Activated effector memory CD4-positive, alpha-beta T cell treated with Interleukin-2 at 50 U/mL for 16 hours (primary cell): ENCODE measurements around the gene ARHGAP25.

Experiments used
- DNase-seq: peaks from one replicate; pipeline ENCODE4 v3.0.0-alpha.2; 2020

The ARHGAP25 gene, protein sequence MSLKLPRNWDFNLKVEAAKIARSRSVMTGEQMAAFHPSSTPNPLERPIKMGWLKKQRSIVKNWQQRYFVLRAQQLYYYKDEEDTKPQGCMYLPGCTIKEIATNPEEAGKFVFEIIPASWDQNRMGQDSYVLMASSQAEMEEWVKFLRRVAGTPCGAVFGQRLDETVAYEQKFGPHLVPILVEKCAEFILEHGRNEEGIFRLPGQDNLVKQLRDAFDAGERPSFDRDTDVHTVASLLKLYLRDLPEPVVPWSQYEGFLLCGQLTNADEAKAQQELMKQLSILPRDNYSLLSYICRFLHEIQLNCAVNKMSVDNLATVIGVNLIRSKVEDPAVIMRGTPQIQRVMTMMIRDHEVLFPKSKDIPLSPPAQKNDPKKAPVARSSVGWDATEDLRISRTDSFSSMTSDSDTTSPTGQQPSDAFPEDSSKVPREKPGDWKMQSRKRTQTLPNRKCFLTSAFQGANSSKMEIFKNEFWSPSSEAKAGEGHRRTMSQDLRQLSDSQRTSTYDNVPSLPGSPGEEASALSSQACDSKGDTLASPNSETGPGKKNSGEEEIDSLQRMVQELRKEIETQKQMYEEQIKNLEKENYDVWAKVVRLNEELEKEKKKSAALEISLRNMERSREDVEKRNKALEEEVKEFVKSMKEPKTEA

DNA sequence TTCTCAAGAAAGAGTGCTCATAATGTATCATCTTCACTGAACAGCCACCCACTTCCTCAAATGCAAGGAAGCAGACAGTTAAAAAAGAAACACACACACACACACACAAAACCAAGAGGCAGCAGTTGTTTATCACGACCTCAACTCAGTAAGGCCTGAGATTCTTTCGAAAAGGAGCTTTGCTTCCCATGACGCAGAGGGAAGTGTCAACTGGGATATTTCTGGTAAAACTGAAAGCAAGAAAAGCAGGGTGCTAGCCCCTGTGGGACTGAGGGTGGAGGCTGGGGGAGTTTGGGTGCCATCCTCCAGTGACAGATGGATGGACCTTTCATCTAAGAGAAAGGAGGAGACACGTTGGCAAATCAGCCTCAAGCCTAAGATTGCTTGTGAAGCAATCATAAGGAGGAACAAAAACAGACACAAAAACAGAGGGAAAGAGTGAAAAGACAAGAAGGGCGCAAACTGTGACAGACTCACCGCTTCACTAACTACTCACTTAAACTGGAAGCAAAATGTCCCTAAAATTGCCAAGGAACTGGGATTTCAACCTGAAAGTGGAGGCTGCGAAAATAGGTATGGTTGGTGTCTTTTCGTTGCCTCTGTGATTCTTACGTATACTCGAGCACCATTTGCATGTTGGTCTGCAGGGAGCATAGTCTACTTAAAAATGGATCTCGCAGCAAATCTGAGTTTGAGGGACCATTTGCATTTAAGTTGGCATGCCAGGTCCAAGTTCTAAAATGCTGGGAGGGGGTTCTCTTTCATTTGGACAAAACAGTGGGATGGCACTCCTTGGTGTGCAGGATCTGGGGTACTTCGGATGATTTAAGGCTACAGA lies at the start of gene ARHGAP25:
Gene ARHGAP25, plus strand, starts transcription at position 124 of the 838 bp plus-strand sequence. Its CDS starts 389 bp downstream, at position 513.
- peak; percentile 34 for DNase-seq

DNA sequence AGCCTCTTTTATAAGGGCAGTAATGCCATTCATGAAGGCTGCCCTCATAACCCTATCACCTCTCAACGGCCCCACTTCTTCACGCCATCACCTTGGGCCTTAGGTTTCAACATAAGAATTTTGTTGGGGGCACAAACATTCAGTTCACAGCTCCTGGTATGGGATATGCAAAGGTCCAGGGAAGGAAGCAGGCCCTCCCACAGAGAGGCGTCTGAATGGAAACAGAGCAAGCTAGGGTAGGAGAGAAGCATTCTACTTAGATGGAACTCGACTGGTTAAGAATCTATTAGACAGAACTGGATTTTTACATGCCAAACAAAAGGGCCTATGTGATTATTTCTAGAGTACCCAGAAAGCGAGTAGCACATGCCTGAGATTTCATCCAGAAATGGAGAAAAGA lies 48.4 kb upstream of the ARHGAP25 start:
- no peak for DNase-seq

DNA sequence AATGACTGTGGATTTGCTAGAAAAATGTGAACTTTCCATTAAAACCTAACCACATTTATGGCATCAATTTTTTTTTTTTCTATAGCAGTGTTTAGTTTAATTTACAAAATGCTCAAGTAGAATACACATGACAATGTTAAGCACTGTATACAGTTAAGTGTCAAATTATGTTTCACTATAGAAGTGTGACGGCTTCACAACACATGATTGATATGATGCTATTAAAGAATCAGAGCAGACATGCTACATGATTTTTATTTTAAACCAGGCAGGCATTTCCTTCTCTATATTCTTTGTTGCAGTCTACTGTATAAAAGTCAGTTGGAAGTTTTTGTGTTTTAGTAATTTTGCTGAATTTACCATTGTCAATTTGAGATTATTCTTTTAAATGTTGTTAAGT lies 47.6 kb upstream of the ARHGAP25 start:
- no peak for DNase-seq

DNA sequence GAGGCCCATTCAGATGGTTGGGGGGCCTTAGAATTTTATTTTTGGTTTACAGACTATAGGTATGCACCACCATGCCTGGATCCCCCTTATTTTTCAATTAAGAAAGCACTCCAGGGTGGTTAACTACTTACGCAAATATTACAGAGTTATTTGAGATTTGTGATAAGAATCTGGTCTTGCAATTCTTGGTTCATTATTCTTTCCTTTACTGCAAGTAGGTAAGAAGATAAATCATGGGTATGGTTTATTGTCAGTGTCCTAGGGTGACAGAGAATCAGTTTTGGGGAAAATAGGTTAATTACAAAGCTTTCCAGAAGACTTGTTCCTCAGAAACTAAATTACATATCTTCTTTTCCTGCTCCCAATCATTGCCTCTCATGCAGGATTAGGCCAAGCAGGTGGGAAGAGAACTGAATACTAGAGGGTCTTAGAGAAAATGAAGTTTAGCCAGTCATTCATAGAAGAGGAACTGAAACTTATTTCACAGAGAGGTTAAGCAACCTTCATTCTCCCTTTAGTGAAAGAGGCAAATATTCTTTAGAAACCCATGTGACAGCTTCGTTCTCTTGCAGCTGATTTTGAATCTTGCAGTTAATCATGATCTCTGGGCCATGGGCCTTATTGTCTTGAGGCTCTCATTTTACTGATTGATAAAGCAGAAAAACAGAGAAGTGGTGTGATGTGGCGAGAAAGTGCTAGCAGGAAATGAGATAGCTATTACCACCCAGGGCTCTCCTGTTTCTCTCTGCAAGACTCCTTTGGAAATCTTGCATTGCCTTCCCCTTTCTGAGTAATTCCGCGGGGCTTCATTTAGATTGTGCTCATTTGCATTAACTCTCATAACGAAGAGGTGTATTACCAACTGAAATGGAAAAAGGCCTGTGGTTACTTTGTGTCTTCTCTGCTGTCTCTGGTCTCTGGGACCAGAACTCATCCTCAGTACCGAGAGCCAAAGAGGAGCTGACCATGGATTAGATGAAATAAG lies 44.8 kb upstream of the ARHGAP25 start:
- no peak for DNase-seq

DNA sequence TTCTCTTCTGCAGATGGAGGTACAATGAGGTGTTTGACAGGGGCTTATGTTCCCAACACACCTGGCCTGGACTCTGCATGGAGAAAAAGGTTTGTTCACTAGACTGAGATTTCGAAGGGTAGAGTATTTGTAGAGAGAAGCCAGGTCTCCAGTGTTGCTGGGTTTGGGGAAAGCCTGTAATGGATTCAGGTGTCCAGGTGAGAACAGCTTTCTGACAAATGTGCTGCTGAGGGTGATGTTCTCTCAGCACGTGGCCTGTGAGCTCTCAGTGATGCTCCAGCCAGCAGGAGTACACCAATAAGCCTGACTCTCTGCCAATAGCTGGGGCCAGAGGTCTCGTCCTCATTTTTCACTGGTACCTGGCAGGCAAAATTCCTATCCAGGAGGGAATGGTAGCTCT lies 43.8 kb upstream of the ARHGAP25 start:
- no peak for DNase-seq

DNA sequence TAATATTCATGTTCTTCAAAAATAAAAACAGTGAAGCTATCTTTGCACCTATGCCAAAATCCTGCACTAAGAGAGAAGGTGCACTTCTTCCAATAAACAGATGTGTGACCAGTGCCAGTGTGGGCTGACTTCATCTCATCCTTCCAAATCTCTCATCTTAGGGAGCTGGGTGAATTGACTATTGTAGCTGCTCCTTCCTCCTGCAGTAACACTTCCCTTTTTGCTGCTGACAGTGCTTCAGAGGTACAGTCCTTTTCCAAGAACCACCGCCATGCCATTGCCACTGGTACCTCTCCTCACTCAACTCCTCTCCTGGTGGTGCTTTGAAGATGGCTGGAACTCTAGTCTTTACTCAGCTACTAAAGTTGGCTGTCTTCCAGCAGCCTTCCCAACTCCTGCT lies 42.1 kb upstream of the ARHGAP25 start:
- DNase-seq, result no peak

DNA sequence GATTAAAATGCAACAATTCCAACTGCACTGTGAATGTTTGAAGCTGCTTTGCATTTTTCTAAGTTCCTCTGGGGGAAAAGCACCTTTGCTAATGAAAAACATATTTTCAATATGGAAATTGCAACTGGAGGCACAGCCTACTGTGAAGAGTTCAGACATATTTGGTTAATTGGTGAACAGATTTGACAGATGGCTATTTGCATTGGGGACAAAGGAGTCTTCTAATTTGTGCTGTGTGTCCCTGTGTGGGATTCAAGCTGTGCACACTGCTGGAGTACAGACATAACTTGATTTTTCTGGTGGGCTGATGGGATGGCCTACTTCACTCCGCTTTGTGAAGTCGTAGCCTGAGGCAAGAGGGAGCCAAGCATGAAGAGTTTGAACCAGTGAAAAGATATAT lies 40.7 kb upstream of the ARHGAP25 start:
- no peak for DNase-seq

DNA sequence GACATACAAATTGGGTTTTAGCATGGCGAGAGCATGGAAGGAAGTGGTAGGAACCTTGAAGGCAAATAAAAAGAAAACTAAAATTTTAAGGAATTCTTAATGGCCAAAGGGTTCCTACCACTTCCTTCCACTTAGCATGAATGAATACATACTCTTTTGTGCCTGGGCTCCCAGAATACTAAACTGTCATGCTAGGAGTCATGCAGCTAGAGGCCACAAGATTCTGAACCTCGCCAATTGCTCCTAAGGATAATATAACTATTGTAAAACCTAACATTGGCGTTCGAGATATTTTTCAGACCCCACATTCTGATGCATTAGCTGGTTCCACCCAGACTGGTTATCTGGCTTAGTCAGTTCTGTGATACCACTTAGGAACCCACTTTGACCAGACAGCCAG lies 38.6 kb upstream of the ARHGAP25 start:
- DNase-seq, result no peak

DNA sequence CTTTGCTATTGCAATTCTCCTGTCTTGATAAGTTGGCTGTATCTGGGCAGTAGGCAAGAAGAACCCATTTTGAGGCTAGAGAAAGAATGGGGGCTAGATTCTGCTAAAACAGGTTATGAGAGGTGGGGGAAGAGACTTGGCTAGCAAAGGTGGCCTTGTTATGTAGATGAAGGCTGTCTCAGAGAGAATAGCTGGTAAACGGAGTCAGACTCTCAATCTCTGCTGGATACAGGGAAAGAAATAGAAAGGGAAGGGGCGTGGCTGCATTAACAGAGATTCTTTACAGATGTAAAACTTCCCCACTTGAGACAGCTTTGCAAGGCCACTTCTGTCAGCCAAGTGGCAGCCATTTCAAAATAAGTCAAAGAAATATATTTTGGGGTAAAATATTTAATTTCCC lies 38.1 kb upstream of the ARHGAP25 start:
- DNase-seq, result no peak

DNA sequence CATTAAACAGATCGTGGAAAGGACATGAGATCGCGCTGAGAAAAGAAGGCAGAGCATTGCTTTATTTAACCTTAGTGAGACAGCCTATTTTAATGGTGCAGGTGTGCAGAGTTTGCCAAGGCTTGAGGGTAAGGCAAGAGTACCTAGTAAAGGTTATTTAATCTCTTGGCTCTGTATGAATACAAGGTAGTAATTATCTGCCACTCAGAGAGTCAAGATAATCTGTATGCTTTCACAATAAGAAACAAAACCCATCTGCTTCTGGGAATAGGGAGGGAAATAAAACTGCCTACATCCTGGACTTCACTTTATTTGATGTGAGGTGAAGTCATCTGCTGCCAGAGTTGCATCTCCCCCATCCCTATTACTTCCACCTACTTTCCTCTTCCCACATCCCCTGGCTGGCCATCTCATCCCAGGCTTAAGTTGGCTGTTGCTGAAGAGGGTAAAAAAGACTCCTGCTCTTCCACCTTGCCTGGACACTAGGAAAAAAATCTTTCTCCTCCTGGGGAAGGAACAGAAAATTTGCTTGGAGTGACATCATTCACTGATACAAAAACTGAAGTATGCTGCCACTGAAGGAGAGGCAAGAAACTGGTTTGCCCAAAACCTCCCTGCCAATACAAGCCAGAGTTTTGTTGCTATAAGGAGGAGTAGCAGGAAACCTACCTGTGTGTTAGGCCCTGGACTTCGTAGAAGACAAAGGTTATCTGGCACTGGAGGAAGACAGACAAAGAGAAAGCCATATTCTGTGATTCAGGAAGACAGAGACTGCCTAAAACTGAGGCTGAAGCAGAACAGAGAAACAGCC lies 35.8 kb upstream of the ARHGAP25 start:
- no peak for DNase-seq

DNA sequence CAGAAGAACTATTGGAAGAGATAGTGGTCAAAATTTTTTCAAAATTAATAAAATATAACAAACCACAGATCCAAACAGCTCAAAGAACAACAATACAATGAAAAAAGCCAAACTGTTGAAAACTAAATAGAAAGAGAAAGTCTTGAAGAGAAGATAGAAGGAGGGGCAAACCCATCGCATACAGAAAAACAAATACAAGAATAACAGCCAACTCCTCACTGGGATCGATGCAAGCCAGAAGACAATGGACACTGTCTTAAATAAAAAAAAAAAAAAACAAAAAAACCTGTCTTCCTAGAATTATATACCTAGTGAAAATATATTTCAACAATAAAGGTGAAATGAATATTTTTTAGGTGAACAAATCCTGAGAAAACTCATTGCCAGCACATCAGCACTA lies 34.1 kb upstream of the ARHGAP25 start:
- no peak for DNase-seq

DNA sequence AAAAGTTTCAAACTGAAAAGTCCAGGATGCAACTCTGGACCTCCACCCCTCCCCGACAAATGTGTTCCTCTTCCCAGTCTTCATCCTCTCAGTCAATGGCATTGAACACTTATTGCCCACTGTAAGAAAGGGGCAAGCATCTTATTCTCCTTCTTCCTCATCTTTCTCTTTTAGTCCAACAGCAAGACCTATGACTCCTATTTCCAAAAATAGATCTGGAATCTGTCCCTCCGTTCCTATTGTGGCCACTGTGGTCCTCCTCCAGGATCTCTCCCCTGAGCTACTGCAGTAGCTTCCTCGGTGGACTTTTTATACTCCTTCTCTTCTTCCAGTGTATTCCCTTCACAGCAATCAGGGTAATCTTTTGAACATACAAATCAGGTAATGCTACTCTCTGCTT lies 28.0 kb upstream of the ARHGAP25 start:
- DNase-seq, result no peak

DNA sequence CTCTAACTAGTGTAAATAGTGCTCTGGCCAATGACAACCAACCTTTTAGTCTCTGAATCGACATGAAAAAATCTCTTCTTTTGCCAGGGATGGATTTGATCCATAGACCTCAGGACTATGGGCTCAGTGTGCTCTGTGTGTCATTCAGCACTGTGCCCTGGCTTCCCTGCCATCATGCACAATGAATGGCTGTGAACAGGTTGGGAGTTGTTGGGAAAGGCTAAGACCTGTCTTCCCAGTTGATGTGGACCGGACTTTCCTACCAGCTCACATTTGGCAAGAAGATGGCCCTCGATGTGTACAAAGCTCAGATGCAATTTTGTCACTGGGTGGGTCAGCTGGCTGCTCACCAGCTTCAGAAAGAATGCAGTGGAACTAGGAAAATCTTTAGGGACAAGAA lies 26.0 kb upstream of the ARHGAP25 start:
- no peak for DNase-seq

DNA sequence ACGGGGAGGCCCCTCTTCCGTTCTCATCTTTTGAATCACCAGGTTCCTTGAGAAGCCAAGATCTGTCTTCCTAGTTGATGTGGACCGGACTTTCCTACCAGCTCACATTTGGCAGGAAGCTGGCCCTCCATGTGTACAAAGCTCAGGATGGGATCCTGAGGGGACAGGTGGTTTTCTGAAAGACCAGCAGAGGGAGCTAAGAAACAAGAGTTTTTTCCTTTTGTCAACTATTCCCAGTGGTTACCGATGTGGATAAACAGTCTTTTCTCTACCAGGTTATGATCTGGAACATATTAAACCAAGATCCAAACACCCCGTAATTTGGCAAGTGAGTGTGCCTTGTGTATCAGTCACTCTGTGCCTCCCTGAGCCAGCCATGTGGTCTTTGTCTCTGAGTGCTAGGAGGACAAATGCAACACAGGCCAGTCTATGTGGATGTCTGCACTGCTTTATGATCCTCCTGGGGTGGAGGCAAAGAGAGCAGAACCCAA lies 25.1 kb upstream of the ARHGAP25 start:
- DNase-seq, result no peak

DNA sequence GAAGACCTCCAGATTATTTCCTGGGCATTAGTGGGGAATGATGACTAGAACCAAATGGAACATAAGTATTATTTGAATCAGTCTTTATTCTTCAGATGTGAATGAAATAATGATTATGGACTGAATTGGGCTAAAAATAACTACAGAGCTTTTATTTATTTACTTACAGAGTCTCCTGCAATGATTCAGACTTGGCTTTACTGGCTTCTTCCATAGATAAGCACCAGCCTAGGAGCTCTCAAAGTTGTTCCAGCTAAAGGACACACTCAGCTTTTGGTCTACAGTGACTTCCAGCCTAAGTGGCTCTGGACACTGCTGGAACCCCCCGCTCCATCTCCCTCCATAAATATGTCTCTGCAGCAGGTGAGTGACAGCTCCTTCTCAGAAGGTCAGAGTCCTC lies 24.3 kb upstream of the ARHGAP25 start:
- DNase-seq, result no peak

DNA sequence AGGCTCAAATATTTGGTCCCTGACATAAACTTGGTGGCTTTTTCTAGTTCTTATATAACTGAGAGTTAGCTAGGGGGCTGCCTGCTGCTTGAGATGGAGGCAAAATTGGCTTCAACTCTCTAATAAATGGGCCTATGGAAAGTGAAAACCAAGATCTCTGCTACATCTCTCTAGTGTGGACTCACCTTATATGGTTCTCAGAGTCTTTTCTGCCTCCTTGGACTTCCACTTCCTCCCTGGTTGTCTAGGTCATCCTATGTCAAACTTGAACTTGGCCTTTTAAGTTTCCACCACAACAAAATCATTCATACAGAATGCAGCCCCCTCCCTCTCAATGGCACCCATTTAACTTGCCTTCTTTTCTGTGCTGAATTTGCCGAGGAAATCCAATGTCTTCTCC lies 23.9 kb upstream of the ARHGAP25 start:
- DNase-seq, result no peak

DNA sequence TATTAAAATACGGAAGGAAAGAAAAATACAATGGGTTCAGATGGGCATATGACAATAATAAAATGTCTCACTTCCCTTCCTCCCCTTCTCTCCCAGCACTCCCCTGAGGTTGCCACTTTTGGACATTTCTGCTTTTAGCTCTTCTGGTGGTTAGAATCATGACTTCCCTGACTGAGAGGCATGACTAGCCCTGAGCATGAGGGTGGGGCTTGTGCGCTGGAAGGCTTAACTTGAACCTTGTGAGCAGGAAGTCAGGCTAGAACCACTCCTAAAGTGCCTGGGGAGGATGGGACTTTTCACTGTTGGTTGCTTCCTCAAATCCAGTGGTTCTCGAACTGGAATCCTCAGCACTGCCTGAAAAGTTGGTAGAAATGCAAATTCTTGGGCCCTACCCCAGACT lies 19.7 kb upstream of the ARHGAP25 start:
- DNase-seq, result no peak

DNA sequence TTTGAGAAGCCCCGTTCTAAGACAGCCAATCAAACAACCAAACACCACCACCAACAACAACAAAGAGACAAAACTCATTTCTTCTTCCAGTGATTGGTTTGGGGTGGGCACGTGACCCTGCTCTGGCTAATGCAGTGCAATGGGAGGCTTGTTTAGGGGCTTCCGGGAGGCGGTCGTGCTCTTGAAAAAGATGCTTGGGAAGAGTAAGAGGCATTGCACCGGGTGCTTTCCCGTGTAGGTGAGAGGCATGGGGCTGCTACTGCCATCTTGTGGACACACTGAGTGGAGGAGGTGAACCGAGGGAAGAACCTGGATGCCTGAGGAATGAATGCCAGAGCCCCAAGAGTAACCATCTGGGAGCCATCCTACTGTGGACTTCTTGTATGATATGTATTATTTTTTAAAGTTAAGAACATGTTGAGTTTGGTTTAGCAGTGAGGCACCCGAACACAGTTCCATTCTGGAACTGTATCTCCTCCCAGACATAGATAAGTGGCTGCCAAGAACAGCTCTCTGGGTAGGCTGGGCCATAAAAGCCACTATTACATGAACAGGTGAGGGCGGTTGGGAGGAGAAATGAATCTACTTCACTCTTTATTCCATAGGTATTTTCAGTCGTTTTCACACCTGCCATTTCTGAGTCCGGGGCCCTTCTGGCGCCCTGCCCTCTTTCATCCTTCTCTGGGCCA lies 19.1 kb upstream of the ARHGAP25 start:
- DNase-seq, result no peak

DNA sequence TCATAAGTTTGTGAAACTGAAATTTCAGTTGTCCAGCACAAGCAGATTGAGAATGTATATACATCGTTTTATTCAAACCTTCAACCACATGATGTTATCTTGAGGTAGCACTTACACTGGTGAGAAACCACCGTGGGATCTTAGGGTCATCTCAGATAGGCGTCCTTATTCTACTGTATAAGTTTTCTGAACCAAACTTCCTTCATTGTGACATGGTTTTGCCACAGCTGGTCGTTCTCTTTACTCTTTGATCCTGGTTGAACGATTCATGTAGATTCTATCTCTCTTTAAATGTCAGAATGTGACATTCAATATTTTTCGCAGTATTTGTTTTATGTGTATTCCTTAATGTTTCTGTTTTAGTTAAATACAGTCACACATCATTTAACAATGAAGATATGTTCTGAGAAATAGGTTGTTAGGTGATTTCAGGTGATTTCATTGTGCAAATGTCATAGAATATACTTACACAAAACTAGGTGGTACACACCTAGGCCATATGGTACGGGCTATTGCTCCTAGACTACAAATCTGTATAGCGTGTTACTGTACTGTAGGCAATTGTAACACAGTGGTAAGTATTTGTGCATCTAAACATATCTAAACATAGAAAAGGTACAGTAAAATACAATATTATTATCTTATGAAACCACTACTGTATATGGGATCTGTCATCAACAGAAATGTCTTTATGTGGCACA lies 17.9 kb upstream of the ARHGAP25 start:
- no peak for DNase-seq

DNA sequence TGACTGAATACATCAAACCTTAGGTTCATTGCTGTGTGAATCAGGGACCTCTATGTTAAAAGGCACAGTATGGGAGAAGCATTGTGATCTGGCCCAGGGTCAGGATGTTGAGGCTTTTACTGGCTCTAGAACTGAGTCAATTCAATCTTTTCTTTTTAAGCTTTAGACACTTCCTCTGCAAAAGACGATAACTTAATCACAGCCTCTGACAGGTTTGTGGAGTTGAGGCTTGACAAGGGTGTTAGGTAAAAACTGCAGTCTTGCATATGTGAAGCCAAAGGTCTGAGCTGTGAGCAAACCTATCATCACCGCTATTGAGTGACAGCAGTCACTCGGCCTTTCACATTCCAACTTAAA lies 17.3 kb upstream of the ARHGAP25 start:
- no peak for DNase-seq
